LNCAP (cell line): ENCODE measurements around the gene COL23A1.

Experiments
- TF ChIP-seq, protein P1 (sequence below): fragments of 450-650 bp; IDR thresholded peaks from 2 replicates; pipeline ENCODE4 v1.5.1; 2017; ENCODE audit warnings: mild to moderate bottlenecking

The COL23A1 gene

DNA sequence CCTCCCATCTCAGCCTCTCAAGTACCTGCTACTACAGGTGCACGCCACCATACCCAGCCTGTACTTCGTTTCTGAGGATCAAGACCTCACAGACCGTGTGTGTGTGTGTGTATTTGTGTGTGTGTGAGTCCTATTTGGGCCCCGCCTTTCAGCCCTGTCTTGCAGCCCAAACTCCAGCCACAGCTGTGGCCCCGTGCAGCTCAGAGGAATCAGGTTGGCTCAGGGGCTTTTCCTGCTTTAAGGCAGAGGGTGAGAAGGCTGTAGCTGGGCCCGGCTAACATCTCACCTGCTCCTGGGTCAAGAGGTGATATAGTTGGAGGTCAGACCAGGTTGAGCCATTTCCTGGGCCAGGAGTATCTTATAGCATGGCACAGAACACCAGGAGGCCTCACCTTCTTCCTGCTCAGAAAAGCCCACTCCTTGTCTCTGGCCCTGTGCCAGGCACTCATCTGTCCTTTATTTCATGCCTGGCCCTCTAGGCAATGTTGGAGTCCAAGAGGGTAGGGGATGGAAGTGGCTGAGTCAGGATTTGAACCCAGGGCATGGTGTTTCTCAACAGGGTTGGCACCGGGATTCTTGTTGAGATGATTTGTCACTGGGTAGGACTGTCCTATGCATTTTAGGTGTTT, 356.0 kb downstream of the COL23A1 start:
- TF ChIP-seq, protein P1, sequence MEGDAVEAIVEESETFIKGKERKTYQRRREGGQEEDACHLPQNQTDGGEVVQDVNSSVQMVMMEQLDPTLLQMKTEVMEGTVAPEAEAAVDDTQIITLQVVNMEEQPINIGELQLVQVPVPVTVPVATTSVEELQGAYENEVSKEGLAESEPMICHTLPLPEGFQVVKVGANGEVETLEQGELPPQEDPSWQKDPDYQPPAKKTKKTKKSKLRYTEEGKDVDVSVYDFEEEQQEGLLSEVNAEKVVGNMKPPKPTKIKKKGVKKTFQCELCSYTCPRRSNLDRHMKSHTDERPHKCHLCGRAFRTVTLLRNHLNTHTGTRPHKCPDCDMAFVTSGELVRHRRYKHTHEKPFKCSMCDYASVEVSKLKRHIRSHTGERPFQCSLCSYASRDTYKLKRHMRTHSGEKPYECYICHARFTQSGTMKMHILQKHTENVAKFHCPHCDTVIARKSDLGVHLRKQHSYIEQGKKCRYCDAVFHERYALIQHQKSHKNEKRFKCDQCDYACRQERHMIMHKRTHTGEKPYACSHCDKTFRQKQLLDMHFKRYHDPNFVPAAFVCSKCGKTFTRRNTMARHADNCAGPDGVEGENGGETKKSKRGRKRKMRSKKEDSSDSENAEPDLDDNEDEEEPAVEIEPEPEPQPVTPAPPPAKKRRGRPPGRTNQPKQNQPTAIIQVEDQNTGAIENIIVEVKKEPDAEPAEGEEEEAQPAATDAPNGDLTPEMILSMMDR = no peak

GRCh38 chr5:178232920-178233429, 357.2 kb downstream of the COL23A1 start:
- TF ChIP-seq, protein P1 = no peak

DNA sequence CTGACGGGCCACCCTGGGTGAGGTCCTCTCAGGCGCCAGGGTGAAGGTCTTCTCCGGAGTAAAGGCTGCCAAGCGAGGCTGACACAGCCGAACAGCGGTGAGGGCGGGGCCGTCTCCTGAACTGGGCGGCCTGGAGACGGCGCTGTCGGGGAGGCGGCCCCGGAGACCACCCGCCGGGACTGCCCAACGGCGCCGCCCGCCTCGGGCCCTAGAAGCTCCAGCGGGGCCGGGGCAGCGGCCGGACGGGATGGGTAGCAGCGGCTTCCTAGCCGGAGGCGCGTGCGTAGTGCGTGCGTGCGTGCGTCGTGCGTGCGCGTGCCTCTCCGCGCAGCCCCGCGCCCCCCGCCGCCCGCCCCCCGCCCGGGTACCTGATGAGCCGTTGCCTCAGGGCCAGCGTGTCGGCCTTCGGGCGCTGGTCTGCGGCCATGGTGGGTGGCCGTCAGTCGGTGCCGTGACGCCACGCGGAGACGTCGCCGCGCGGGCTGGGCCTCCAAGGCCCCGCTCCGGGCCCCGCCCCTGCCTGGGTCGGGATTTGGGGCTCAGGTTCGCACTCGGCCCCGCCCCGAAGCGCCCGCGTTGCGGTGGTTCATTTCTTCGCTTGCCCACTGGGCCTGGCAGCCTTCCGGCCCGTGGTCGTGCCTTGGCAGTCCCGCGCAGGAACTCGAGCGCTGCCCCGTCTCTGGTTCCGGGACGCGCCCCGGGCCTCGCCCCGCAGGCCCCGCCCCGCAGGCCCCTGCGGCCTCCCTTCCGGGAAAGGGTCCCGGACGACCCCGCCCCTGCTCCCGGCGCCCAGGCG, 357.9 kb downstream of the COL23A1 start, which contains the start of gene PHYKPL:
PHYKPL (minus strand) TSS at position 679 of the 796 bp plus-strand sequence; CDS start at position 427, 252 bp downstream.
- TF ChIP-seq, protein P1 = no peak

- TF ChIP-seq, protein P1 = no peak
Observed at GRCh38 chr5:178231539-178232123, 358.6 kb downstream of the COL23A1 start.

GRCh38 chr5:178230879-178231538, 359.2 kb downstream of the COL23A1 start:
- TF ChIP-seq, protein P1 = no peak

- TF ChIP-seq, protein P1 = no peak
Observed at GRCh38 chr5:178229861-178230260, 360.3 kb downstream of the COL23A1 start.

DNA sequence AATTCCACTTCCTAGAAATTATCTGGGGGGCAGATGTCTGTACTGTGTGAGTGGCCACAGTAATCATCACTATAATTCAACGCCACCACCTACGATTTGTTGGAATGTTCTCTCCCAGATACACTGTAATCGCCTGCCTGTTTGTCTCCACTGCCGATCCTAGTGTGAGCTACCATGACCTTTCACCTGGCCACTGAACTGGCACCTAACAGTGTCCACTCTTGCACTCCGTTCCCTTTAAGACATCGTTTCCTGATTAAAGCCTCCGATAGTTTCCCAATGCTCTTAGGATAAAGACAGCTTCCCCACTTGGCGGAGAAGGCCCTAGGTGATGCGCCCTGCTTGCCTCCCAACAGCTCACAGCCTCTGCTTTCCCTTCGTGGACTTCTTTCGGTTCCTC, 361.6 kb downstream of the COL23A1 start:
- TF ChIP-seq, protein P1 = no peak
